Mesendoderm (in vitro differentiated cells): Measurements from ENCODE around the gene GP9.

ENCODE experiments used
- DNase-seq: peaks from one replicate; pipeline ENCODE4 v3.0.0; 2013
- H2AK5ac ChIP-seq: 2 replicates; pipeline ENCODE4 v1.6.1; 2013; ENCODE audit warnings: low read length, inconsistent platforms
- H2BK120ac ChIP-seq: 2 replicates; pipeline ENCODE4 v1.6.1; 2013; ENCODE audit warnings: low read depth, mild to moderate bottlenecking, low read length, moderate library complexity, mixed read lengths
- H2BK15ac ChIP-seq: replicated peaks from 2 replicates; pipeline ENCODE4 v1.6.1; 2013; ENCODE audit warnings: low read depth, mild to moderate bottlenecking, moderate library complexity
- H2BK5ac ChIP-seq: 2 replicates; pipeline ENCODE4 v1.6.1; 2013; ENCODE audit warnings: low read length, inconsistent platforms
- H3K18ac ChIP-seq: 2 replicates; pipeline ENCODE4 v1.6.1; 2013; ENCODE audit warnings: mild to moderate bottlenecking, low read length, mixed read lengths
- H3K23ac ChIP-seq: one replicate; pipeline ENCODE4 v1.6.1; 2013; ENCODE audit warnings: low read length
- H3K27ac ChIP-seq: 2 replicates; pipeline ENCODE4 v1.5.1; 2013; ENCODE audit warnings: low read depth, mild to moderate bottlenecking, inconsistent platforms, low read length, moderate library complexity
- H3K27me3 ChIP-seq: 2 replicates; pipeline ENCODE4 v1.6.1; 2013; ENCODE audit warnings: low read length, control low read depth, mild to moderate bottlenecking, inconsistent platforms; ENCODE audit not compliant: insufficient read depth, poor library complexity
- H3K36me3 ChIP-seq: 2 replicates; pipeline ENCODE4 v1.6.1; 2013; ENCODE audit warnings: low read length, inconsistent platforms; ENCODE audit not compliant: control insufficient read depth, insufficient read depth
- H3K4ac ChIP-seq: one replicate; pipeline ENCODE4 v1.6.1; 2013; ENCODE audit warnings: low read depth, mild to moderate bottlenecking, low read length, moderate library complexity
- H3K4me1 ChIP-seq: 2 replicates; pipeline ENCODE4 v1.6.1; 2013; ENCODE audit warnings: low read depth, low read length, inconsistent platforms; ENCODE audit not compliant: control insufficient read depth
- H3K4me2 ChIP-seq: 2 replicates; pipeline ENCODE4 v1.6.1; 2013; ENCODE audit warnings: low read length
- H3K4me3 ChIP-seq: 2 replicates; pipeline ENCODE4 v1.5.1; 2013; ENCODE audit warnings: mild to moderate bottlenecking, low read length
- H3K56ac ChIP-seq: one replicate; pipeline ENCODE4 v1.6.1; 2013; ENCODE audit warnings: low read length
- H3K79me1 ChIP-seq: 2 replicates; pipeline ENCODE4 v1.6.1; 2013; ENCODE audit warnings: low read length, inconsistent platforms
- H3K79me2 ChIP-seq: 2 replicates; pipeline ENCODE4 v1.6.1; 2013; ENCODE audit warnings: mild to moderate bottlenecking, low read length; ENCODE audit not compliant: control insufficient read depth, insufficient read depth
- H3K9ac ChIP-seq: 2 replicates; pipeline ENCODE4 v1.6.1; 2013; ENCODE audit warnings: low read length, inconsistent platforms
- H4K5ac ChIP-seq: one replicate; pipeline ENCODE4 v1.6.1; 2013; ENCODE audit warnings: low read length
- H4K8ac ChIP-seq: one replicate; pipeline ENCODE4 v1.6.1; 2013; ENCODE audit warnings: low read depth, mild to moderate bottlenecking, control low read depth, low read length, moderate library complexity
- WGBS: extraction: QIAGEN DNeasy Blood & Tissue Kit; methylation state at CpG from one replicate; pipeline ENCODE4 v1.1.7; 2013; ENCODE audit warnings: low lambda C conversion rate, missing lambda C conversion rate; ENCODE audit not compliant: insufficient coverage; ENCODE audit errors: extremely low coverage; 5-methylcytosine and 5-hydroxymethylcytosine counted together

The GP9 gene

GRCh38 chr3:129016356-129016719 lies 44.2 kb upstream of the GP9 start:
- H3K27ac ChIP-seq: no peak overlapping the region
- no peak overlapping the region for H3K4me3 ChIP-seq
- H3K18ac ChIP-seq: no peak overlapping the region
- no peak overlapping the region for H2AK5ac ChIP-seq
- H3K36me3 ChIP-seq: no peaks in the 10 kb centered on the region
- H3K79me1 ChIP-seq: no peaks in the 10 kb centered on the region
- H3K4ac ChIP-seq: no peak overlapping the region
- no peak overlapping the region for H4K8ac ChIP-seq
- no peaks in the 10 kb centered on the region for H3K4me1 ChIP-seq
- no peak overlapping the region for H2BK120ac ChIP-seq
- peak; percentile 25 for DNase-seq
- H3K9ac ChIP-seq: no peak overlapping the region
- H3K79me2 ChIP-seq: no peaks in the 10 kb centered on the region
- H3K23ac ChIP-seq: no peak overlapping the region
- H3K4me2 ChIP-seq: no peak overlapping the region
- no peaks in the 10 kb centered on the region for H3K27me3 ChIP-seq
- no peak overlapping the region for H3K56ac ChIP-seq
- H2BK15ac ChIP-seq: no peak overlapping the region
- H4K5ac ChIP-seq: no peak overlapping the region
- no peak overlapping the region for H2BK5ac ChIP-seq
- WGBS: no CpG with 5 or more reads among the region's 6 CpGs

- Histone ChIP-seq H3K9ac (no peak overlapping the region), H2BK15ac (no peak overlapping the region), H3K36me3 (no peaks in the 10 kb centered on the region), H3K79me1 (no peaks in the 10 kb centered on the region), H2AK5ac (no peak overlapping the region), H3K4me2 (no peak overlapping the region), H2BK5ac (no peak overlapping the region), H3K4ac (no peak overlapping the region), H3K18ac (no peak overlapping the region), H3K23ac (no peak overlapping the region), H4K8ac (no peak overlapping the region), H3K27me3 (no peaks in the 10 kb centered on the region), H3K27ac (no peak overlapping the region), H4K5ac (no peak overlapping the region), H3K4me1 (no peaks in the 10 kb centered on the region), H3K4me3 (no peak overlapping the region), H3K79me2 (no peaks in the 10 kb centered on the region), H3K56ac (no peak overlapping the region), H2BK120ac (no peak overlapping the region)
- no CpG with 5 or more reads among the region's 14 CpGs for WGBS
- no peak for DNase-seq
These were observed 43.7 kb upstream of the GP9 start for GRCh38 chr3:129016720-129017483.

- no peak overlapping the region for H3K4me3 ChIP-seq
- H3K79me1 ChIP-seq: no peaks in the 10 kb centered on the region
- no peak overlapping the region for H2AK5ac ChIP-seq
- H4K8ac ChIP-seq: no peak overlapping the region
- no peak overlapping the region for H3K18ac ChIP-seq
- H3K27me3 ChIP-seq: no peaks in the 10 kb centered on the region
- H3K79me2 ChIP-seq: no peaks in the 10 kb centered on the region
- no peak overlapping the region for H3K27ac ChIP-seq
- no peak overlapping the region for H3K9ac ChIP-seq
- no peak overlapping the region for H2BK15ac ChIP-seq
- H3K4me2 ChIP-seq: no peak overlapping the region
- H3K56ac ChIP-seq: no peak overlapping the region
- DNase-seq: peak; percentile 45
- H3K23ac ChIP-seq: no peak overlapping the region
- no peak overlapping the region for H2BK120ac ChIP-seq
- no peak overlapping the region for H4K5ac ChIP-seq
- no CpG with 5 or more reads among the region's 7 CpGs for WGBS
- no peak overlapping the region for H3K4ac ChIP-seq
- no peak overlapping the region for H2BK5ac ChIP-seq
- H3K36me3 ChIP-seq: no peaks in the 10 kb centered on the region
- no peaks in the 10 kb centered on the region for H3K4me1 ChIP-seq
These were observed 43.1 kb upstream of the GP9 start for GRCh38 chr3:129017484-129017899.

- no peak overlapping the region for H2BK5ac ChIP-seq
- no peak overlapping the region for H3K4me2 ChIP-seq
- no peaks in the 10 kb centered on the region for H3K27me3 ChIP-seq
- H2BK120ac ChIP-seq: no peak overlapping the region
- H3K4me1 ChIP-seq: no peaks in the 10 kb centered on the region
- H3K9ac ChIP-seq: no peak overlapping the region
- H4K8ac ChIP-seq: no peak overlapping the region
- no peak overlapping the region for H4K5ac ChIP-seq
- WGBS: no CpG with 5 or more reads among the region's 2 CpGs
- no peak overlapping the region for H3K23ac ChIP-seq
- no peaks in the 10 kb centered on the region for H3K36me3 ChIP-seq
- no peak for DNase-seq
- no peaks in the 10 kb centered on the region for H3K79me2 ChIP-seq
- no peak overlapping the region for H2BK15ac ChIP-seq
- no peak overlapping the region for H3K56ac ChIP-seq
- no peak overlapping the region for H3K4me3 ChIP-seq
- H3K18ac ChIP-seq: no peak overlapping the region
- H3K27ac ChIP-seq: no peak overlapping the region
- no peaks in the 10 kb centered on the region for H3K79me1 ChIP-seq
- H2AK5ac ChIP-seq: no peak overlapping the region
- no peak overlapping the region for H3K4ac ChIP-seq
These were observed 42.3 kb upstream of the GP9 start for GRCh38 chr3:129018271-129018670.

- no peak overlapping the region for H3K4me3 ChIP-seq
- no peak overlapping the region for H4K5ac ChIP-seq
- no peaks in the 10 kb centered on the region for H3K27me3 ChIP-seq
- H4K8ac ChIP-seq: no peak overlapping the region
- H3K79me2 ChIP-seq: no peaks in the 10 kb centered on the region
- H2BK15ac ChIP-seq: no peak overlapping the region
- H3K4me1 ChIP-seq: no peaks in the 10 kb centered on the region
- H3K4me2 ChIP-seq: no peak overlapping the region
- WGBS: no CpG with 5 or more reads among the region's 9 CpGs
- H3K56ac ChIP-seq: no peak overlapping the region
- no peaks in the 10 kb centered on the region for H3K36me3 ChIP-seq
- H2BK120ac ChIP-seq: no peak overlapping the region
- H3K27ac ChIP-seq: no peak overlapping the region
- H2AK5ac ChIP-seq: no peak overlapping the region
- H2BK5ac ChIP-seq: no peak overlapping the region
- no peaks in the 10 kb centered on the region for H3K79me1 ChIP-seq
- H3K4ac ChIP-seq: no peak overlapping the region
- no peak for DNase-seq
- no peak overlapping the region for H3K18ac ChIP-seq
- no peak overlapping the region for H3K23ac ChIP-seq
- no peak overlapping the region for H3K9ac ChIP-seq
These were observed 41.8 kb upstream of the GP9 start for GRCh38 chr3:129018751-129019150.

GRCh38 chr3:129019266-129019665 lies 41.3 kb upstream of the GP9 start:
- H3K4me1 ChIP-seq: no peaks in the 10 kb centered on the region
- no peak overlapping the region for H2BK5ac ChIP-seq
- no peaks in the 10 kb centered on the region for H3K79me1 ChIP-seq
- WGBS: no CpG with 5 or more reads among the region's 3 CpGs
- no peaks in the 10 kb centered on the region for H3K36me3 ChIP-seq
- H3K23ac ChIP-seq: no peak overlapping the region
- H3K4me3 ChIP-seq: no peak overlapping the region
- no peak overlapping the region for H2BK15ac ChIP-seq
- H4K5ac ChIP-seq: no peak overlapping the region
- H2AK5ac ChIP-seq: no peak overlapping the region
- H3K4me2 ChIP-seq: no peak overlapping the region
- no peak overlapping the region for H3K27ac ChIP-seq
- no peak overlapping the region for H3K9ac ChIP-seq
- no peak overlapping the region for H3K18ac ChIP-seq
- H3K79me2 ChIP-seq: no peaks in the 10 kb centered on the region
- no peak for DNase-seq
- no peak overlapping the region for H3K4ac ChIP-seq
- no peak overlapping the region for H3K56ac ChIP-seq
- no peak overlapping the region for H4K8ac ChIP-seq
- no peak overlapping the region for H2BK120ac ChIP-seq
- no peaks in the 10 kb centered on the region for H3K27me3 ChIP-seq
